WI38 (cell line): ENCODE data around the gene USP53.

Experiments
- H3K4me3 ChIP-seq: 2 replicates; pipeline ENCODE4 v1.5.1; 2011; ENCODE audit warnings: low read depth, mild to moderate bottlenecking, control low read depth, low read length
- CTCF ChIP-seq: IDR thresholded peaks from 2 replicates; pipeline ENCODE4 v1.5.1; 2012; ENCODE audit warnings: low read depth, mild to moderate bottlenecking, control low read depth, low read length

USP53 gene

GRCh38 chr4:119189638-119190037, 22.9 kb upstream of the USP53 start:
- TF ChIP-seq CTCF: no peak
- no peak overlapping the region for H3K4me3 ChIP-seq

GRCh38 chr4:119190354-119190753, 22.2 kb upstream of the USP53 start:
- no peak for TF ChIP-seq CTCF
- no peak overlapping the region for H3K4me3 ChIP-seq

- no peak for TF ChIP-seq CTCF
- no peak overlapping the region for H3K4me3 ChIP-seq
These were observed 21.0 kb upstream of the USP53 start for GRCh38 chr4:119191505-119191904.

GRCh38 chr4:119197772-119198212, 14.7 kb upstream of the USP53 start:
- H3K4me3 ChIP-seq: no peak overlapping the region
- no peak for TF ChIP-seq CTCF

GRCh38 chr4:119204916-119205315, 7.6 kb upstream of the USP53 start:
- no peak overlapping the region for H3K4me3 ChIP-seq
- no peak for TF ChIP-seq CTCF

- no peak overlapping the region for H3K4me3 ChIP-seq
- no peak for TF ChIP-seq CTCF
These were observed 6.8 kb upstream of the USP53 start for GRCh38 chr4:119205690-119206089.

GRCh38 chr4:119206178-119206577, 6.3 kb upstream of the USP53 start:
- no peak for TF ChIP-seq CTCF

More at GRCh38 chr4:119206178-119206577, 6.3 kb upstream of the USP53 start:
- no peak overlapping the region for H3K4me3 ChIP-seq
